CD4-positive, alpha-beta memory T cell (primary cell): ENCODE measurements around the gene KCNN3. TPM values are rescaled to one million over a fixed set of nuclear protein-coding genes. Genes with fewer than 3 reads are reported as not detected.
A peak's percentile ranks its signal among the peaks of the same experiment; 100 is the strongest.

Source experiments
- CTCF ChIA-PET: fragments of 350-600 bp; sonication (Branson Sonifier 250); formaldehyde crosslinking; loops from one replicate; lab custom pipeline; 2021; ENCODE audit warnings: inconsistent platforms; ENCODE audit not compliant: partially characterized antibody; lab: Charles Lee
- POLR2A ChIA-PET: fragments of 350-600 bp; sonication (Branson Sonifier 250); formaldehyde crosslinking; loops from one replicate; lab custom pipeline; 2021; ENCODE audit not compliant: partially characterized antibody; lab: Charles Lee
- DNase-seq, 5 donors: peaks; one replicate each; pipeline versions ENCODE4 v3.0.0 to v3.0.0-alpha.2; 2020 to 2022; ENCODE audit warnings: mixed read lengths in 1 of 5
- H3K27ac ChIP-seq: one replicate; pipeline ENCODE4 v1.7.0; 2013; ENCODE audit warnings: low read depth, low read length
- H3K27me3 ChIP-seq: 2 replicates; pipeline ENCODE4 v1.7.0; 2013; ENCODE audit warnings: mild to moderate bottlenecking, low read length, moderate library complexity; ENCODE audit not compliant: insufficient read depth
- H3K36me3 ChIP-seq: 2 replicates; pipeline ENCODE4 v1.7.0; 2013; ENCODE audit warnings: mild to moderate bottlenecking, low read length, moderate library complexity; ENCODE audit not compliant: insufficient read depth
- H3K4me1 ChIP-seq: 2 replicates; pipeline ENCODE4 v1.7.0; 2013; ENCODE audit warnings: mild to moderate bottlenecking, low read length, moderate library complexity; ENCODE audit not compliant: insufficient read depth
- H3K4me3 ChIP-seq, 2 donors: one replicate each; pipeline ENCODE4 v1.7.0; 2013; ENCODE audit warnings: low read length in 2 of 2, mild to moderate bottlenecking in 1 of 2
- H3K9me3 ChIP-seq, 2 donors: one replicate each; pipeline ENCODE4 v1.7.0; 2013; ENCODE audit warnings: low read length in 2 of 2, control low read depth in 1 of 2; ENCODE audit not compliant: control insufficient read depth in 1 of 2
- H3K27ac Mint-ChIP-seq, 7 donors: one replicate each; pipeline ENCODE4 v1.8.0; 2020 to 2021; ENCODE audit warnings: mixed read lengths in 7 of 7, mild to moderate bottlenecking in 6 of 7, inconsistent platforms in 3 of 7, moderate library complexity in 3 of 7
- H3K27me3 Mint-ChIP-seq, 2 donors: one replicate each; pipeline ENCODE4 v1.8.0; 2020 to 2021; ENCODE audit warnings: mixed read lengths in 2 of 2
- H3K36me3 Mint-ChIP-seq, 2 donors: one replicate each; pipeline ENCODE4 v1.8.0; 2020 to 2021; ENCODE audit warnings: mixed read lengths in 2 of 2, inconsistent platforms in 1 of 2, mild to moderate bottlenecking in 1 of 2
- H3K4me1 Mint-ChIP-seq, 4 donors: one replicate each; pipeline ENCODE4 v1.8.0; 2020 to 2021; ENCODE audit warnings: mixed read lengths in 4 of 4, mild to moderate bottlenecking in 1 of 4
- H3K4me3 Mint-ChIP-seq, 8 donors: one replicate each; pipeline ENCODE4 v1.8.0; 2020 to 2021; ENCODE audit warnings: mixed read lengths in 8 of 8, mild to moderate bottlenecking in 7 of 8, moderate library complexity in 6 of 8, inconsistent platforms in 3 of 8
- H3K9me3 Mint-ChIP-seq, 8 donors: one replicate each; pipeline ENCODE4 v1.8.0; 2020 to 2021; ENCODE audit warnings: mixed read lengths in 8 of 8, mild to moderate bottlenecking in 5 of 8, inconsistent platforms in 3 of 8, moderate library complexity in 1 of 8
- intact Hi-C: fragments of 100-400 bp; cut with micrococcal nuclease; formaldehyde crosslinking; loops from one replicate; pipeline ENCODE4 v1.15.1; 2023
- polyA plus RNA-seq, 2 donors: library from polyadenylated mRNA; unstranded; fragments of 300-500 nt; fragmentation: Illumina TruSeq; gene quantifications; one replicate each; pipeline ENCODE4 v1.2.3, GENCODE V29; 2021
- total RNA-seq, 2 experiments: library from RNA; stranded (reverse); gene quantifications; one replicate each; pipeline ENCODE4 v1.2.3, GENCODE V29; 2021

KCNN3 gene
- total and polyA plus RNA-seq, 4 experiments from 2014 or later, result 0.06 TPM; not detected in 3

DNA sequence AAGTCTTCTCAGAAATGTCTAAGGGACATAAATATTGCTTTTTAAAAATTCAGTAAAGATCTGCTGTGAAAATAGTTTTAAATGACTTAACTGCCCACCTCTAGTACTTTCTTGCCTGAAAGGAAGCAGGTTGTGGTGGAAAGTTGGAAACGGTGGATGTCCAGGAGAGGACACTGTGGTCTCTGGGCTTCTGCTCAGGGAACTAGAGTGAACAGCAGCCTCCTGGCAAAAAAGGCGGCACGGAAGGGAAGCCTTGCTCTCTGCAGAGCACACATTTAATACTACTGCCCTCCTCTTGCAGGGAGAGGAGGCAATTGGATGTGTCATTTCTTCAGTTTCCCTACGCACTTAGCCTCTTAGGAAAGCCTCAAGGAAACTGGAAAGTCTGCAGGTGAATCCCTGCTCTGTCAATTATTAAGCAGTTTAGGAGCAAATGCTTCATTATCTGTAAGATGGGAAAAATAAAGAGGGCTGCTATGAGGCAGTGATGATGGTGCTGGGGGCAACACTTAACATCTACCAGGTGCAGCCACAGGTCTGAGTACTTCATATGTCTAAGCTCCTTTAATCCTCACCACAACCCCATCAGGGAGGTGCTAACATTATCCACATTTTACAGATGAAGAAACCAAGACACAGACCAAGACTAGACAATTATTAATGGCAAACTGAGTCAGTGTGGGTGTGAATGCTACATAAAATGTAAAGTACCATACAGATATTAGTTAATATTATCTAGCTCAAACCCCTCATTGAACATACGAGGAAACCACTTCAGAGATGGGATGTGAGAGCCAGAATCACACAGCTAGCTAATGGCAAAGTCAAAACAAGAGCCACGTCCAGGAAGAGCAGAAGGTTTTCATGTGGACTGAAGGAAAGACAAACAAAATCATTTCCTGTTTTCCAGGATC, 153.2 kb downstream of the KCNN3 start:
- Histone ChIP-seq H3K27me3 (no peaks in the 10 kb centered on the region), H3K36me3 (no peaks in the 10 kb centered on the region), H3K4me3 (no peak overlapping the region), H3K9me3 (no peaks in the 10 kb centered on the region), H3K4me1 (peaks cover 8% of the 10 kb centered on the region), H3K27ac (no peak overlapping the region)
- Mint-ChIP-seq H3K27me3 (no peaks in the 10 kb centered on the region), H3K36me3 (no peaks in the 10 kb centered on the region), H3K4me3 (no peak overlapping the region), H3K4me1 (peaks cover 13 to 34% (median 18%) of the 10 kb centered on the region in 4 donors), H3K27ac (peak overlapping the region in 1 of 7 donors; percentile 71), H3K9me3 (peaks cover 0 to 1% (median 0%) of the 10 kb centered on the region in 8 donors)
- DNase-seq, result no peak
- intact Hi-C loops, result no loop called here
- ChIA-PET CTCF (interaction anchor here (0.8 kb wide), 1 partner anchor 43 kb away, joined by 3 read pairs; no protein-coding TSS in a partner anchor), POLR2A (interaction anchor here (0.6 to 1.1 kb wide), 2 partner anchors 126 to 150 kb away, joined by 3 read pairs; no protein-coding TSS in a partner anchor)

DNA sequence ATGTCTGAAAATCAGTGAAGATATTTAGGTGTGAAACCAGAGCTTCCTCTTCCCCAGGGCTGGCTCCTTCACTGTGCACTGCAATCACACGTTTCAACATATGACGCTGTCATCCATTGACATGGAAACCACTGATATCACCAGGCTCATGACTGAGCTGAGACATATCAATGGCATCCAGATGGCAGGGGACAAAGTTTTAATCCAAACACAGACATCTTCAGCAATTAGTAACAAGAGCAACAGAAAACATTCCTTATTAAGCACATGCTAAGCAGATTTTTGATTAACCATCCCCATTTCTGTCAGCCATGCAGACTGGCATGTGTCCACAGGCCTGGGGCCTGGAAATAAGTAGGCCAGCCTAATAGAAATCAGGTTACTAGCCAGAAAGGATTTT, 154.1 kb downstream of the KCNN3 start:
- intact Hi-C loops, result no loop called here
- peaks cover 8% of the 10 kb centered on the region for H3K4me1 ChIP-seq
- peaks cover 13 to 34% (median 18%) of the 10 kb centered on the region in 4 donors for H3K4me1 Mint-ChIP-seq
- no peak overlapping the region for H3K4me3 ChIP-seq
- no peaks in the 10 kb centered on the region for H3K27me3 Mint-ChIP-seq
- ChIA-PET CTCF (no interaction called here), POLR2A (no interaction called here)
- H3K27ac ChIP-seq, result no peak overlapping the region
- peak overlapping the region in 3 of 7 donors; percentile 11 to 42 (median 18) for H3K27ac Mint-ChIP-seq
- H3K36me3 ChIP-seq, result no peaks in the 10 kb centered on the region
- H3K9me3 Mint-ChIP-seq, result peaks cover 0 to 1% (median 0%) of the 10 kb centered on the region in 8 donors
- H3K36me3 Mint-ChIP-seq, result no peaks in the 10 kb centered on the region
- H3K9me3 ChIP-seq, result no peaks in the 10 kb centered on the region
- no peaks in the 10 kb centered on the region for H3K27me3 ChIP-seq
- peak in 3 of 5 donors; percentile 3 to 13 (median 3) for DNase-seq
- H3K4me3 Mint-ChIP-seq, result no peak overlapping the region

DNA sequence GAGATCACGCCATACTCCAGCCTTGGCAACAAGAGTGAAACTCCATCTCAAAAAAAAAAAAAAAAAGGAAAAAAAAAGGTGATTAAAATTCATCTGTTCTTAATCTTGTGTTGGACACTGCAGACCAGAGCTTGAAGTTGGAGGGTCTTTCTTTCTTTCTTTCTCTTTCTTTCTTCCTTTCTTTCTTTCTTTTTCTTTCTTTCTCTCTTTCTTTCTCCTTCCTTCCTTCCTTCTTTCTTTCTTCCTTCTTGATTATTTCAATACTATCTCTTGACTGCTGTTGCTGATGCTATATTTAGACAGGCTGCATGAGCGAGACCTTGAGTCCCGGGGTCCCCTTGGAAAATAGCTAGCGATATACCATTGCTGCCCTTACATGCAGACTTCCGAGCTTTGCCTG, 154.7 kb downstream of the KCNN3 start:
- Histone ChIP-seq H3K4me3 (no peak overlapping the region), H3K4me1 (peaks cover 8% of the 10 kb centered on the region), H3K9me3 (no peaks in the 10 kb centered on the region), H3K27ac (no peak overlapping the region), H3K27me3 (no peaks in the 10 kb centered on the region), H3K36me3 (no peaks in the 10 kb centered on the region)
- ChIA-PET POLR2A (interaction anchor here (0.6 kb wide), 1 partner anchor 1043 kb away, joined by 3 read pairs; no protein-coding TSS in a partner anchor), CTCF (no interaction called here)
- DNase-seq, result no peak
- H3K27me3 Mint-ChIP-seq, result no peaks in the 10 kb centered on the region
- H3K9me3 Mint-ChIP-seq, result peaks cover 0 to 1% (median 0%) of the 10 kb centered on the region in 8 donors
- peak overlapping the region in 3 of 7 donors; percentile 11 to 60 (median 25) for H3K27ac Mint-ChIP-seq
- intact Hi-C loops, result no loop called here
- H3K36me3 Mint-ChIP-seq, result no peaks in the 10 kb centered on the region
- H3K4me3 Mint-ChIP-seq, result no peak overlapping the region
- H3K4me1 Mint-ChIP-seq, result peaks cover 11 to 29% (median 17%) of the 10 kb centered on the region in 4 donors

GRCh38 chr1:154714638-154715037, 155.4 kb downstream of the KCNN3 start:
- peaks cover 0 to 1% (median 0%) of the 10 kb centered on the region in 8 donors for H3K9me3 Mint-ChIP-seq

DNA sequence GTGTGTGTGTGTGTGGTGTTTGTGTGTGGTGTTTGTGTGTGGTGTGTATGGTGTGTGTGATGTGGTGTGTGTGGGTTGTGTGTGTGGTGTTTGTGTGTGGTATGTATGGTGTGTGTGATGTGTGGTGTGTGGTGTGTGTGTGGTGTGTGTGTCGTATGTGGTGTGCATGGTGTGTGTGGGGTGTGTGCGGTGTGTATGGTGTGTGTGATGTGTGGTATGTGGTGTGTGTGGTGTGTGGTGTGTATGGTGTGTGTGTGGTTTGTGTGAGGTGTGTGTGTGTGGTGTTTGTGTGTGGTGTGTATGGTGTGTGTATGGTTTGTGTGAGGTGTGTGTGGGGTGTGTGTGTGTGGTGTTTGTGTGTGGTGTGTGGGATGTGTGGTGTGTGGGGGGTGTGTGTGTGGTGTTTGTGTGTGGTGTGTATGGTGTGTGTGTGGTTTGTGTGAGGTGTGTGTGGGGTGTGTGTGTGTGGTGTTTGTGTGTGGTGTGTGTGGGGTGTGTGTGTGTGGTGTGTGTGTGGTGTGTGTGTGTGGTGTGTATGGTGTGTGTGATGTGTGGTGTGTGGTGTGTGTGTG, 155.9 kb downstream of the KCNN3 start:
- peaks cover 0 to 1% (median 0%) of the 10 kb centered on the region in 8 donors for H3K9me3 Mint-ChIP-seq
- H3K27ac Mint-ChIP-seq, result no peak overlapping the region
- no peak overlapping the region for H3K4me3 Mint-ChIP-seq
- no peak overlapping the region for H3K4me3 ChIP-seq
- H3K27me3 ChIP-seq, result no peaks in the 10 kb centered on the region
- H3K36me3 ChIP-seq, result no peaks in the 10 kb centered on the region
- H3K9me3 ChIP-seq, result no peaks in the 10 kb centered on the region
- POLR2A ChIA-PET, result no interaction called here
- DNase-seq, result no peak
- no peak overlapping the region for H3K27ac ChIP-seq
- no peaks in the 10 kb centered on the region for H3K36me3 Mint-ChIP-seq
- peaks cover 0 to 2% of the 10 kb centered on the region in 2 donors for H3K27me3 Mint-ChIP-seq
- intact Hi-C loops, result no loop called here
- no peaks in the 10 kb centered on the region for H3K4me1 ChIP-seq
- peaks cover 5 to 17% (median 10%) of the 10 kb centered on the region in 4 donors for H3K4me1 Mint-ChIP-seq
- CTCF ChIA-PET, result no interaction called here

More at GRCh38 chr1:154714638-154715037, 155.4 kb downstream of the KCNN3 start:
- Histone ChIP-seq H3K4me3 (no peak overlapping the region), H3K4me1 (peaks cover 1% of the 10 kb centered on the region), H3K9me3 (no peaks in the 10 kb centered on the region), H3K27ac (no peak overlapping the region), H3K36me3 (no peaks in the 10 kb centered on the region), H3K27me3 (no peaks in the 10 kb centered on the region)
- H3K27me3 Mint-ChIP-seq, result no peaks in the 10 kb centered on the region
- H3K27ac Mint-ChIP-seq, result peak overlapping the region in 1 of 7 donors; percentile 12
- CTCF ChIA-PET, result no interaction called here
- H3K4me1 Mint-ChIP-seq, result peaks cover 8 to 22% (median 12%) of the 10 kb centered on the region in 4 donors
- no peaks in the 10 kb centered on the region for H3K36me3 Mint-ChIP-seq
- intact Hi-C loops, result no loop called here
- POLR2A ChIA-PET, result no interaction called here
- DNase-seq, result no peak
- no peak overlapping the region for H3K4me3 Mint-ChIP-seq

- Histone ChIP-seq H3K4me3 (no peak overlapping the region), H3K4me1 (no peaks in the 10 kb centered on the region), H3K27ac (no peak overlapping the region), H3K36me3 (no peaks in the 10 kb centered on the region), H3K27me3 (no peaks in the 10 kb centered on the region), H3K9me3 (no peaks in the 10 kb centered on the region)
- intact Hi-C loops, result no loop called here
- ChIA-PET CTCF (no interaction called here), POLR2A (no interaction called here)
- no peak for DNase-seq
- Mint-ChIP-seq H3K4me1 (peaks cover 5 to 10% (median 8%) of the 10 kb centered on the region in 4 donors), H3K4me3 (no peak overlapping the region), H3K27me3 (peaks cover 0 to 3% of the 10 kb centered on the region in 2 donors), H3K27ac (no peak overlapping the region), H3K36me3 (no peaks in the 10 kb centered on the region), H3K9me3 (peaks cover 0 to 1% (median 0%) of the 10 kb centered on the region in 8 donors)
Observed at GRCh38 chr1:154713005-154713404, 157.1 kb downstream of the KCNN3 start.
